ENCODE measurements around the gene SNAPC2.

The SNAPC2 gene

GRCh38 chr19:7910321-7911161 lies 9.6 kb upstream of the SNAPC2 start:
- H3K4me3 ChIP-seq (ENCODE audit: low read depth, low read length) = no peak overlapping the region
- no peak for TF ChIP-seq CTCF (IDR thresholded peaks at IDR 0.05; ENCODE audit: insufficient read depth, low read depth, low read length, missing control alignments)
- DNase-seq (ENCODE audit: low read depth) = no peak

- no peak overlapping the region for H3K4me3 ChIP-seq (ENCODE audit: low read depth, low read length)
- no peak for DNase-seq (ENCODE audit: low read depth)
- no peak for TF ChIP-seq CTCF (IDR thresholded peaks at IDR 0.05; ENCODE audit: insufficient read depth, low read depth, low read length, missing control alignments)
Measured at GRCh38 chr19:7911508-7912143, 8.5 kb upstream of the SNAPC2 start.

GRCh38 chr19:7912144-7912696 lies 7.9 kb upstream of the SNAPC2 start:
- H3K4me3 ChIP-seq (ENCODE audit: low read depth, low read length) = no peak overlapping the region
- no peak for TF ChIP-seq CTCF (IDR thresholded peaks at IDR 0.05; ENCODE audit: insufficient read depth, low read depth, low read length, missing control alignments)
- no peak for DNase-seq (ENCODE audit: low read depth)

GRCh38 chr19:7912697-7913564 lies 7.2 kb upstream of the SNAPC2 start:
- no peak for TF ChIP-seq CTCF (IDR thresholded peaks at IDR 0.05; ENCODE audit: insufficient read depth, low read depth, low read length, missing control alignments)
- DNase-seq (ENCODE audit: low read depth) = no peak
- no peak overlapping the region for H3K4me3 ChIP-seq (ENCODE audit: low read depth, low read length)

- TF ChIP-seq CTCF (IDR thresholded peaks at IDR 0.05; ENCODE audit: insufficient read depth, low read depth, low read length, missing control alignments) = no peak
Measured at GRCh38 chr19:7913652-7914051, 6.5 kb upstream of the SNAPC2 start.

GRCh38 chr19:7914099-7914498 lies 6.0 kb upstream of the SNAPC2 start:
- no peak for DNase-seq (ENCODE audit: low read depth)
- H3K4me3 ChIP-seq (ENCODE audit: low read depth, low read length) = no peak overlapping the region
- TF ChIP-seq CTCF (IDR thresholded peaks at IDR 0.05; ENCODE audit: insufficient read depth, low read depth, low read length, missing control alignments) = no peak

More at GRCh38 chr19:7913652-7914051, 6.5 kb upstream of the SNAPC2 start:
- no peak overlapping the region for H3K4me3 ChIP-seq (ENCODE audit: low read depth, low read length)
- DNase-seq (ENCODE audit: low read depth) = no peak
